ENCODE data around the gene POMGNT1. TPM values are rescaled to one million over a fixed set of nuclear protein-coding genes. Genes with fewer than 3 reads are reported as not detected.

POMGNT1 gene
- polyA plus RNA-seq, 2 of the 4 experiments (the other 2 are of a cell fraction), result 33.1 to 33.5 TPM

DNA sequence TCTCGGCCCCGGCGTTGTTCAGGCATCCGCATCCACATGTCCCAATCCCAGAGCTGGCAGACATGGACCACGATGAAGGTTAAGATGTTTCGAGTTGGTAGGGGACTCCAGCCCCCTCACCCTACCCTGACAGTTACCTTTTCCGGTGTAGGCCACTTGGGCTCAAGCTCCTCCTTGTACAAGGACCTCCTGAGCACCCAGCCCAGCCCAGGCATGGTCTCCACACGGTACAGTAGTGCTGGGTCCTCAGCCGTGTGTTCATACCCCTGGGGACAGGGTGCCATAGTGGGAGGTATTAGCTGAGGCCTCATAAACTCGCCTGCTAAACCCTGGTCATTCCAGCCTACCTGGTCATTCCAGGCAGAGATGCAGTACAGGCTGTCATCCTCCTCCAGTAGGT lies 6.1 kb downstream of the POMGNT1 start:
- no peak overlapping the region for H3K4me2 ChIP-seq
- TF ChIP-seq FOSL2 (IDR thresholded peaks at IDR 0.05), result no peak
- TF ChIP-seq FOSL2 (CRISPR knock-in tag; IDR thresholded peaks at IDR 0.05), result no peak
- TF ChIP-seq FOSB (CRISPR knock-in tag; IDR thresholded peaks at IDR 0.05), result no peak
- TF ChIP-seq HEYL (CRISPR knock-in tag; IDR thresholded peaks at IDR 0.05), result no peak
- no peak for TF ChIP-seq TFCP2L1 (CRISPR knock-in tag; IDR thresholded peaks at IDR 0.05)
- no peak for TF ChIP-seq MAFK (IDR thresholded peaks at IDR 0.05; ENCODE audit: partially characterized antibody)
- WGBS (ENCODE audit: missing lambda C conversion rate), result 94% methylated on average over 10 of the region's 10 CpGs
- ChIA-PET POLR2A (interaction anchor here (1.0 kb wide), 1 partner anchor 8 kb away, joined by 3 read pairs; no protein-coding TSS in a partner anchor), CTCF (interaction anchor here (1.4 to 3.8 kb wide), 3 partner anchors 12 to 156 kb away, joined by 3 to 9 read pairs (median 4); no protein-coding TSS in a partner anchor)
- FAIRE-seq, result no peak
- no peak for ATAC-seq
- no peak overlapping the region for H3K4me3 ChIP-seq
- no peak overlapping the region for H3K27ac ChIP-seq
- no peaks in the 10 kb centered on the region for H3K9me3 ChIP-seq
- no peak for DNase-seq (ENCODE audit: low read depth in 1 of 2, low spot score in 1 of 2)
- peaks cover 4% of the 10 kb centered on the region; the same call in 1 of the 3 replicates for H3K4me1 ChIP-seq

DNA sequence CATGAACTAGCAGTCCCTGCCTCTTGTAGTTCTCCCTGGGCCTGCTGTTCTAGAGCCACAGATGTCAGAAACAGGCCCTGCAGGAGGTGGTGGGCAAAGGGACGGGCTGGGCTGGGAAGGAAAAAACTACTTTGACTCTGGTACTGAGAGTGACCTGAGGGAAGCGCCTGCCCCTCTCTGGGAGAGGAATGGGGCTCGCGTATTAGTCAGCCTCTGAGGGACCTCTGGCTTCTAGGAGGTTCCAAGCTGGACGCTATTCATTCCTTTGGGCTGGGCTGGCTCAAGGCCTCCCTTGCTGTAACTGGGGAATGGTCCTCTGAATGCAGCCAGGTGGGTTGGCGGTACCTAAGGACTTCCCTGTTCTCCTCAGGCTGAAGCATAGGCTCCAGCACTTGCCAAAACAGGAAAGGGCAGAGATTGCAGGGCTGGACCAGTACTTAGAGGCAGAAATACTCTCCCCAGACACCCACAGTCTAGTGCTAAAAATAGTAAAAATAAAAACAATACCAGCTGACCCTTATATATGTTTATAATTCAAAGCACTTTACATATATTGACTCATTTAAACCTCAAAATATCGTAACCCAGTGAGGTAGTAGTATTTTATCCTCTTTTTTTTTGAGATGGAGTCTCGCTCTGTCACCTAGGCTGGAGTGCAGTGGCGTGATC lies 7.1 kb downstream of the POMGNT1 start:
- H3K4me3 ChIP-seq, result no peak overlapping the region
- no peaks in the 10 kb centered on the region for H3K9me3 ChIP-seq
- TF ChIP-seq CHD4 (IDR thresholded peaks at IDR 0.05; ENCODE audit: borderline replicate concordance), result no peak
- no peak for FAIRE-seq
- no peak for ATAC-seq
- ChIA-PET POLR2A (no interaction called here), CTCF (interaction anchor here (0.5 to 3.8 kb wide), 7 partner anchors 13 to 309 kb away, joined by 3 to 9 read pairs (median 4); no protein-coding TSS in a partner anchor)
- no peak overlapping the region for H3K4me2 ChIP-seq
- no peaks in the 10 kb centered on the region for H3K4me1 ChIP-seq
- 96% methylated on average over 9 of the region's 9 CpGs for WGBS (ENCODE audit: missing lambda C conversion rate)
- no peak overlapping the region for H3K27ac ChIP-seq
- no peak for DNase-seq (ENCODE audit: low read depth in 1 of 2, low spot score in 1 of 2)

DNA sequence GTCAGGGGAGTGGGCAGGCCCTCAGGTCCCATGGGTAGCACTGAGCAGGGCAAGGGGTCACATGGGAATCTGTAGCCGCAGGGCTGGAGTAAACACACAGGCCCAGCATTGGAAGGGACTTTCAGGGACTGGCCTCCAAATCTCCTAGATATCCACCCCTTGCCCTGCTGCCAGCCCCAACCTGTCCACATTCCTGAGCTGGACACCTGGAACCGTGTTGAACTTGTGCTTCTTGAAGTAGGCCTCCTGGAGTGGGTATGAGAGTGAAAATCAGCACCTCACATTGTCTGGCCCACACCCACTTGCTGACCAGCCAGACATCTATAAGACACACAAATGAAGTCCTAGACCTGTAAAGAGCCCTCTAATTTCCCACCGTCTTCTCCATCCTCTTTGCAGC lies 7.7 kb downstream of the POMGNT1 start:
- ChIA-PET CTCF (interaction anchor here (1.5 to 1.8 kb wide), 2 partner anchors 10 to 33 kb away, joined by 6 to 7 read pairs; no protein-coding TSS in a partner anchor), POLR2A (no interaction called here)
- no peak overlapping the region for H3K4me3 ChIP-seq
- ATAC-seq (no peak), DNase-seq (ENCODE audit: low read depth in 1 of 2, low spot score in 1 of 2) (no peak), FAIRE-seq (no peak)
- H3K27ac ChIP-seq, result no peak overlapping the region
- 72% methylated on average over 2 of the region's 3 CpGs for WGBS (ENCODE audit: missing lambda C conversion rate)
- no peak for TF ChIP-seq MAFK (IDR thresholded peaks at IDR 0.05; ENCODE audit: partially characterized antibody)
- no peak for TF ChIP-seq MAZ (IDR thresholded peaks at IDR 0.05; ENCODE audit: borderline replicate concordance, low read depth, low read length)
- TF ChIP-seq RFX5 (IDR thresholded peaks at IDR 0.05), result no peak
- no peak for TF ChIP-seq TP53 (CRISPR knock-in tag; IDR thresholded peaks at IDR 0.05)
- TF ChIP-seq CHD4 (IDR thresholded peaks at IDR 0.05; ENCODE audit: borderline replicate concordance), result no peak
- no peak for TF ChIP-seq FOSB (CRISPR knock-in tag; IDR thresholded peaks at IDR 0.05)
- TF ChIP-seq, protein P1, sequence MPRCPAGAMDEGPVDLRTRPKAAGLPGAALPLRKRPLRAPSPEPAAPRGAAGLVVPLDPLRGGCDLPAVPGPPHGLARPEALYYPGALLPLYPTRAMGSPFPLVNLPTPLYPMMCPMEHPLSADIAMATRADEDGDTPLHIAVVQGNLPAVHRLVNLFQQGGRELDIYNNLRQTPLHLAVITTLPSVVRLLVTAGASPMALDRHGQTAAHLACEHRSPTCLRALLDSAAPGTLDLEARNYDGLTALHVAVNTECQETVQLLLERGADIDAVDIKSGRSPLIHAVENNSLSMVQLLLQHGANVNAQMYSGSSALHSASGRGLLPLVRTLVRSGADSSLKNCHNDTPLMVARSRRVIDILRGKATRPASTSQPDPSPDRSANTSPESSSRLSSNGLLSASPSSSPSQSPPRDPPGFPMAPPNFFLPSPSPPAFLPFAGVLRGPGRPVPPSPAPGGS (IDR thresholded peaks at IDR 0.05), result no peak
- TF ChIP-seq, protein P2, sequence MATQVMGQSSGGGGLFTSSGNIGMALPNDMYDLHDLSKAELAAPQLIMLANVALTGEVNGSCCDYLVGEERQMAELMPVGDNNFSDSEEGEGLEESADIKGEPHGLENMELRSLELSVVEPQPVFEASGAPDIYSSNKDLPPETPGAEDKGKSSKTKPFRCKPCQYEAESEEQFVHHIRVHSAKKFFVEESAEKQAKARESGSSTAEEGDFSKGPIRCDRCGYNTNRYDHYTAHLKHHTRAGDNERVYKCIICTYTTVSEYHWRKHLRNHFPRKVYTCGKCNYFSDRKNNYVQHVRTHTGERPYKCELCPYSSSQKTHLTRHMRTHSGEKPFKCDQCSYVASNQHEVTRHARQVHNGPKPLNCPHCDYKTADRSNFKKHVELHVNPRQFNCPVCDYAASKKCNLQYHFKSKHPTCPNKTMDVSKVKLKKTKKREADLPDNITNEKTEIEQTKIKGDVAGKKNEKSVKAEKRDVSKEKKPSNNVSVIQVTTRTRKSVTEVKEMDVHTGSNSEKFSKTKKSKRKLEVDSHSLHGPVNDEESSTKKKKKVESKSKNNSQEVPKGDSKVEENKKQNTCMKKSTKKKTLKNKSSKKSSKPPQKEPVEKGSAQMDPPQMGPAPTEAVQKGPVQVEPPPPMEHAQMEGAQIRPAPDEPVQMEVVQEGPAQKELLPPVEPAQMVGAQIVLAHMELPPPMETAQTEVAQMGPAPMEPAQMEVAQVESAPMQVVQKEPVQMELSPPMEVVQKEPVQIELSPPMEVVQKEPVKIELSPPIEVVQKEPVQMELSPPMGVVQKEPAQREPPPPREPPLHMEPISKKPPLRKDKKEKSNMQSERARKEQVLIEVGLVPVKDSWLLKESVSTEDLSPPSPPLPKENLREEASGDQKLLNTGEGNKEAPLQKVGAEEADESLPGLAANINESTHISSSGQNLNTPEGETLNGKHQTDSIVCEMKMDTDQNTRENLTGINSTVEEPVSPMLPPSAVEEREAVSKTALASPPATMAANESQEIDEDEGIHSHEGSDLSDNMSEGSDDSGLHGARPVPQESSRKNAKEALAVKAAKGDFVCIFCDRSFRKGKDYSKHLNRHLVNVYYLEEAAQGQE (IDR thresholded peaks at IDR 0.05), result no peak
- no peak for TF ChIP-seq ZFP36 (IDR thresholded peaks at IDR 0.05; ENCODE audit: borderline replicate concordance, partially characterized antibody)
- no peak for TF ChIP-seq HEYL (CRISPR knock-in tag; IDR thresholded peaks at IDR 0.05)
- no peak for TF ChIP-seq ESRRA (IDR thresholded peaks at IDR 0.05; ENCODE audit: borderline replicate concordance, low read length)
- no peak for TF ChIP-seq RCOR1 (IDR thresholded peaks at IDR 0.05; ENCODE audit: low read depth, low read length)
- H3K4me1 ChIP-seq, result no peaks in the 10 kb centered on the region
- H3K9me3 ChIP-seq, result no peaks in the 10 kb centered on the region
- no peak overlapping the region for H3K4me2 ChIP-seq
